HepG2 (cell line): ENCODE measurements around the gene SPX. TPM values are rescaled to one million over a fixed set of nuclear protein-coding genes. Genes with fewer than 3 reads are reported as not detected.
A peak's percentile ranks its signal among the peaks of the same experiment; 100 is the strongest.

Source experiments
- ATAC-seq: fragments of 200-7000 bp; cut with Tn5 transposase; 3 replicates; pipeline ENCODE4 v1.9.1; 2020; ENCODE audit warnings: mild to moderate bottlenecking, moderate library complexity
- BruUV-seq: library from RNA; stranded (reverse); fragments of 400-500 nt; replicated peaks from 2 replicates; lab custom pipeline; 2021; lab: Mats Ljungman, UMichigan
- CTCF ChIA-PET: fragments of 300-600 bp; formaldehyde crosslinking; extraction: SDS; loops from one replicate; lab custom pipeline; 2021; ENCODE audit warnings: low total read pairs, inconsistent platforms, low intra/inter-chr PET ratio; lab: Yijun Ruan, JAX
- POLR2A ChIA-PET: fragments of 350-600 bp; sonication (Branson Sonifier 250); formaldehyde crosslinking; loops from one replicate; lab custom pipeline; 2020; ENCODE audit warnings: antibody characterized with exemption, inconsistent platforms; lab: Yijun Ruan, JAX
- DNase-seq: peaks from one replicate; pipeline ENCODE4 v3.0.0-alpha.2; 2015; ENCODE audit warnings: low spot score
- FAIRE-seq: peaks from 3 replicates; lab custom pipeline; 2011; peaks lifted over from hg19 to GRCh38; lab: Jason Lieb, UNC
- H2AFZ ChIP-seq: one replicate; pipeline ENCODE4 v1.6.1; 2011; ENCODE audit warnings: low read length, inconsistent platforms
- H3K27ac ChIP-seq: fragments of 300-600 bp; 3 replicates; pipeline ENCODE4 v1.8.0; 2011; ENCODE audit warnings: mixed run types, mild to moderate bottlenecking, mixed read lengths, low read length, inconsistent platforms; ENCODE audit not compliant: insufficient read depth; ENCODE audit errors: extremely low read length
- H3K27me3 ChIP-seq, 2 experiments: fragments of 200-600 bp in 1 of 2; 2 replicates in 1 of 2; 3 replicates in 1 of 2; pipeline versions ENCODE4 v1.6.0 to v1.8.0; 2011; ENCODE audit warnings: low read length in 2 of 2, mild to moderate bottlenecking in 2 of 2, moderate library complexity in 2 of 2, inconsistent platforms in 1 of 2; ENCODE audit not compliant: insufficient read depth in 2 of 2, control insufficient read depth in 1 of 2
- H3K36me3 ChIP-seq, 2 experiments: fragments of 200-600 bp in 1 of 2; replicated peaks in 1 of 2; 2 replicates in 1 of 2; 3 replicates in 1 of 2; pipeline versions ENCODE4 v1.5.1 to v1.8.0; 2011; ENCODE audit warnings: low read length in 2 of 2, inconsistent platforms in 1 of 2; ENCODE audit not compliant: insufficient read depth in 2 of 2, control insufficient read depth in 1 of 2
- H3K4me1 ChIP-seq: 2 replicates; pipeline ENCODE4 v1.5.1; 2012; ENCODE audit warnings: low read length, inconsistent platforms; ENCODE audit not compliant: insufficient read depth
- H3K4me2 ChIP-seq: 2 replicates; pipeline ENCODE4 v1.6.0; 2011; ENCODE audit warnings: low read depth, low read length, inconsistent platforms
- H3K4me3 ChIP-seq, 3 experiments: fragments of 200-600 bp in 1 of 3; sonication (generic), shearing (Covaris generic) in 1 of 3; replicated peaks in 1 of 3; 2 replicates each; pipeline ENCODE4 v1.5.1; 2011 to 2016; ENCODE audit warnings: low read length in 3 of 3, inconsistent platforms in 2 of 3, low read depth in 2 of 3, mild to moderate bottlenecking in 2 of 3, control low read depth in 1 of 3, mixed read lengths in 1 of 3; ENCODE audit not compliant: insufficient read depth in 1 of 3
- H3K79me2 ChIP-seq: one replicate; pipeline ENCODE4 v1.6.1; 2011; ENCODE audit warnings: low read length, inconsistent platforms; ENCODE audit not compliant: insufficient read depth
- H3K9ac ChIP-seq: 2 replicates; pipeline ENCODE4 v1.6.0; 2011; ENCODE audit warnings: mild to moderate bottlenecking, low read depth, low read length, inconsistent platforms; ENCODE audit not compliant: insufficient read depth
- H3K9me3 ChIP-seq: 2 replicates; pipeline ENCODE4 v1.5.1; 2012; ENCODE audit warnings: mild to moderate bottlenecking, low read length
- H4K20me1 ChIP-seq: 2 replicates; pipeline ENCODE4 v1.6.0; 2011; ENCODE audit warnings: inconsistent platforms, mild to moderate bottlenecking, low read length, moderate library complexity; ENCODE audit not compliant: insufficient read depth
- HIVEP1 ChIP-seq: sonication (generic); formaldehyde crosslinking; IDR thresholded peaks from 2 replicates; pipeline ENCODE4 v1.4.0; 2020; ENCODE audit warnings: mild to moderate bottlenecking, missing genetic modification reagents
- MAF1 ChIP-seq: sonication (generic); formaldehyde crosslinking; IDR thresholded peaks from 2 replicates; pipeline ENCODE4 v1.5.0; 2020; ENCODE audit warnings: missing genetic modification reagents, borderline replicate concordance
- MTERF4 ChIP-seq: sonication (generic); formaldehyde crosslinking; IDR thresholded peaks from 2 replicates; pipeline ENCODE4 v1.8.0; 2023; ENCODE audit warnings: mild to moderate bottlenecking, missing genetic modification reagents
- PAWR ChIP-seq: sonication (generic); formaldehyde crosslinking; IDR thresholded peaks from 2 replicates; pipeline ENCODE4 v1.4.0; 2020; ENCODE audit warnings: missing genetic modification reagents, mild to moderate bottlenecking, borderline replicate concordance
- RARA ChIP-seq: IDR thresholded peaks from 2 replicates; pipeline ENCODE4 v1.6.1; 2016; ENCODE audit warnings: missing genetic modification reagents, missing compliant biosample characterization
- TAF1 ChIP-seq: sonication (generic); formaldehyde crosslinking; IDR thresholded peaks from 2 replicates; pipeline ENCODE4 v1.4.0; 2020; ENCODE audit warnings: missing genetic modification reagents
- ZNF142 ChIP-seq: sonication (generic); formaldehyde crosslinking; IDR thresholded peaks from 2 replicates; pipeline ENCODE4 v1.4.0; 2020; ENCODE audit warnings: missing genetic modification reagents
- ZNF205 ChIP-seq: IDR thresholded peaks from 2 replicates; pipeline ENCODE4 v1.6.1; 2018; ENCODE audit warnings: missing biosample characterization, missing genetic modification reagents
- ZNF530 ChIP-seq: sonication (generic); formaldehyde crosslinking; IDR thresholded peaks from 2 replicates; pipeline ENCODE4 v1.5.0; 2020; ENCODE audit warnings: low read depth, mild to moderate bottlenecking, missing genetic modification reagents
- ZNF776 ChIP-seq: sonication (generic); formaldehyde crosslinking; IDR thresholded peaks from 2 replicates; pipeline ENCODE4 v1.4.0; 2020; ENCODE audit warnings: mild to moderate bottlenecking, missing genetic modification reagents
- WGBS: methylation state at CpG from one replicate; pipeline ENCODE4 v1.1.6; 2017; ENCODE audit warnings: low lambda C conversion rate; 5-methylcytosine and 5-hydroxymethylcytosine counted together
- in situ Hi-C: cut with HindIII; loops from 2 replicates; pipeline ENCODE4 v1.10.0; 2017; ENCODE audit warnings: low pct_unique_long_range_greater_than_20kb; ENCODE audit not compliant: extremely low pct_ligation_motif_present
- intact Hi-C: fragments of 100-400 bp; cut with micrococcal nuclease; formaldehyde crosslinking; loops from one replicate; pipeline ENCODE4 v1.10.0; 2022; ENCODE audit not compliant: unreplicated experiment
- polyA plus RNA-seq, 8 experiments: library from polyadenylated mRNA; depleted of rRNA in 3 of 8; stranded (reverse) in 7 of 8; unstranded in 1 of 8; fragments of >200 nt; fragmentation: Illumina TruSeq in 4 of 8; extraction: Trizol in 4 of 8; gene quantifications; 2 replicates each; pipeline versions ENCODE4 v1.2.1 to v1.2.3, GENCODE V29; 2011 to 2016; ENCODE audit warnings: low read depth in 4 of 8, missing spikeins in 1 of 8, mixed read lengths in 1 of 8; ENCODE audit not compliant: insufficient read depth in 1 of 8
- total RNA-seq, 5 experiments: library from RNA; depleted of rRNA; stranded (reverse); fragments of >200 nt; fragmentation: Illumina TruSeq; extraction: Trizol; gene quantifications; 2 replicates each; pipeline ENCODE4 v1.2.3, GENCODE V29; 2016; ENCODE audit warnings: low read depth in 1 of 5
- TF ChIP-seq, protein P1 (sequence below): sonication (generic); formaldehyde crosslinking; IDR thresholded peaks from 2 replicates; pipeline ENCODE4 v1.4.0; 2020; ENCODE audit warnings: mild to moderate bottlenecking, missing genetic modification reagents

SPX gene
- total and polyA plus RNA-seq, 2 of the 13 experiments (the other 11 are each of a cell fraction or from before 2014, with no cell fraction given) = 0.07 to 0.16 TPM

DNA sequence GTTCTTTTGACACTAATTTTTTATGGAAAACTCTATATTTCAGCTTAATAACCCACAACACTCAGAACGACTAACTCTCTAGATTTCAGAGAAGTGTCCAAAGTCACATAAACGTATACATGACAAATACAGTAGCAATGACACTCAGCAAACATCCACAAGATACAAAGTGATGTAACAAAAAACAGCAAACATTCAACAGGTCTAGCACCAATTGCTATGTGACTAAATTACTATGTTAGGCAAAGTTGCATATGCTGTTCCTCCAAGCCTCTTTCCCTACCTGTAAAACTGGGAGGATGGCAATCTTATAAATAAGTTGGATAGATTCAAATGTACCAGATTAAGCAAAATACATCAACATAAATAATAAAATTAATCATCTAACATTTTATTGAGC, 26.3 kb upstream of the SPX start:
- Histone ChIP-seq H3K9ac (no peak overlapping the region), H3K36me3 (peaks cover 3 to 18% of the 10 kb centered on the region in 2 experiments; a peak in 2 of 5 replicates), H2AFZ (no peak overlapping the region), H3K9me3 (no peaks in the 10 kb centered on the region), H3K4me3 (no peak overlapping the region; a peak in 2 of 6 replicates), H3K27ac (no peak overlapping the region), H3K4me2 (peak overlapping the region; percentile 85), H3K79me2 (peaks cover 33% of the 10 kb centered on the region), H4K20me1 (no peaks in the 10 kb centered on the region), H3K4me1 (peaks cover 33% of the 10 kb centered on the region), H3K27me3 (no peaks in the 10 kb centered on the region; a peak in 1 of 5 replicates)
- DNase-seq = no peak
- no peak for FAIRE-seq
- in situ Hi-C loops = loop anchor here (25.0 kb wide), 1 partner anchor 538 kb away; the partner anchor contains the start of gene CMAS
- intact Hi-C loops = loop anchor here (2.0 to 10.0 kb wide), 3 partner anchors 63 to 155 kb away; partner anchors contain the start of genes LDHB and PYROXD1
- CTCF ChIA-PET = no interaction called here
- ATAC-seq = no peak
- WGBS = 32% methylated on average over 2 of the region's 2 CpGs
- no TSS peak for BruUV-seq
- POLR2A ChIA-PET = no interaction called here
- TF ChIP-seq MTERF4 (CRISPR knock-in tag) (no peak), MAF1 (CRISPR knock-in tag) (no peak), ZNF776 (CRISPR knock-in tag) (no peak), ZNF142 (CRISPR knock-in tag) (no peak), TAF1 (CRISPR knock-in tag) (no peak), HIVEP1 (no peak), RARA (CRISPR knock-in tag) (no peak), ZNF530 (no peak), ZNF205 (no peak), PAWR (CRISPR knock-in tag) (no peak)
- TF ChIP-seq, protein P1, sequence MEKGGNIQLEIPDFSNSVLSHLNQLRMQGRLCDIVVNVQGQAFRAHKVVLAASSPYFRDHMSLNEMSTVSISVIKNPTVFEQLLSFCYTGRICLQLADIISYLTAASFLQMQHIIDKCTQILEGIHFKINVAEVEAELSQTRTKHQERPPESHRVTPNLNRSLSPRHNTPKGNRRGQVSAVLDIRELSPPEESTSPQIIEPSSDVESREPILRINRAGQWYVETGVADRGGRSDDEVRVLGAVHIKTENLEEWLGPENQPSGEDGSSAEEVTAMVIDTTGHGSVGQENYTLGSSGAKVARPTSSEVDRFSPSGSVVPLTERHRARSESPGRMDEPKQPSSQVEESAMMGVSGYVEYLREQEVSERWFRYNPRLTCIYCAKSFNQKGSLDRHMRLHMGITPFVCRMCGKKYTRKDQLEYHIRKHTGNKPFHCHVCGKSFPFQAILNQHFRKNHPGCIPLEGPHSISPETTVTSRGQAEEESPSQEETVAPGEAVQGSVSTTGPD = no peak
